Transverse colon (tissue), 4 donors: ENCODE measurements around the gene GLT8D2. TPM values are rescaled to one million over a fixed set of nuclear protein-coding genes. Genes with fewer than 3 reads are reported as not detected.
A peak's percentile ranks its signal among the peaks of the same experiment; 100 is the strongest.
"Not testable (repeated sequence)": the region's sequence is repeated elsewhere in the genome, so short reads cannot be mapped to it uniquely, and the experiment has no call there.

Source experiments
- DNase-seq: peaks from one replicate; pipeline ENCODE4 v3.0.0-alpha.2; 2019
- H3K27ac ChIP-seq, 4 donors: fragments of 200-600 bp; sonication (generic); 2 replicates each; pipeline ENCODE4 v1.5.1; 2016 to 2018; ENCODE audit warnings: inconsistent platforms in 4 of 4
- H3K27me3 ChIP-seq: fragments of 200-600 bp; sonication (generic); 2 replicates; pipeline ENCODE4 v1.5.1; 2017; ENCODE audit warnings: inconsistent platforms
- H3K36me3 ChIP-seq, 4 donors: fragments of 200-600 bp; sonication (generic); 2 replicates each; pipeline ENCODE4 v1.5.1; 2017 to 2019; ENCODE audit warnings: inconsistent platforms in 4 of 4
- H3K4me1 ChIP-seq, 4 donors: fragments of 200-600 bp; sonication (generic); 2 replicates each; pipeline ENCODE4 v1.5.1; 2017 to 2020; ENCODE audit warnings: inconsistent platforms in 4 of 4
- H3K4me3 ChIP-seq, 4 donors: fragments of 200-600 bp; sonication (generic); 1 replicate in 1 of 4; 2 replicates in 3 of 4; pipeline versions ENCODE4 v1.5.1 to v1.6.1; 2017 to 2019; ENCODE audit warnings: inconsistent platforms in 4 of 4
- H3K9me3 ChIP-seq, 2 donors: fragments of 200-600 bp; sonication (generic); 2 replicates each; pipeline ENCODE4 v1.5.1; 2017 to 2019; ENCODE audit warnings: inconsistent platforms in 2 of 2
- CTCF ChIP-seq, 5 experiments: fragments of 200-600 bp in 3 of 5; fragments of 450-650 bp in 2 of 5; sonication (generic) in 3 of 5; IDR thresholded peaks; 1 replicate in 2 of 5; 2 replicates in 3 of 5; pipeline ENCODE4 v1.5.1; 2016 to 2017; ENCODE audit warnings: antibody characterized with exemption in 5 of 5, inconsistent platforms in 3 of 5, mild to moderate bottlenecking in 2 of 5, moderate library complexity in 1 of 5
- EP300 ChIP-seq: sonication (generic); formaldehyde crosslinking; IDR thresholded peaks from one replicate; pipeline ENCODE4 v1.6.1; 2017; ENCODE audit warnings: antibody characterized with exemption, low read depth
- POLR2A ChIP-seq: fragments of 450-650 bp; IDR thresholded peaks from one replicate; pipeline ENCODE4 v1.6.1; 2016; ENCODE audit warnings: antibody characterized with exemption, mild to moderate bottlenecking, moderate library complexity
- POLR2AphosphoS5 ChIP-seq, 3 donors: sonication (generic); formaldehyde crosslinking; IDR thresholded peaks; one replicate each; pipeline ENCODE4 v1.6.1; 2016; ENCODE audit warnings: antibody characterized with exemption in 3 of 3
- WGBS, 2 donors: methylation state at CpG; one replicate each; pipeline ENCODE4 v1.1.5; 2018; ENCODE audit warnings: low coverage in 1 of 2; 5-methylcytosine and 5-hydroxymethylcytosine counted together
- in situ Hi-C, 4 donors: fragments of 200-750 bp; cut with MboI; loops; one replicate each; pipeline versions ENCODE4 v1.15.0 to v1.15.1; 2017; ENCODE audit warnings: low sequenced_read_pairs in 3 of 4, low pct_ligation_motif_present in 1 of 4, low pct_unique_long_range_greater_than_20kb in 1 of 4
- intact Hi-C: fragments of 100-400 bp; cut with DNase I; formaldehyde crosslinking; loops from one replicate; pipeline ENCODE4 v1.15.1; 2023; ENCODE audit warnings: low total_unique reads
- total RNA-seq, 4 donors: library from RNA; depleted of rRNA; stranded (reverse); fragments of >200 nt; gene quantifications; one replicate each; pipeline ENCODE4 v1.1.0, GENCODE V29; 2016

GLT8D2 gene
- total RNA-seq, 4 donors from 2014 or later: 1.1 to 21.3 (median 3.8) TPM

- H3K36me3 ChIP-seq: no peaks in the 10 kb centered on the region
- H3K4me3 ChIP-seq: no peak overlapping the region
- intact Hi-C loops: no loop called here
Measured at GRCh38 chr12:104046306-104046705, 3.7 kb downstream of the GLT8D2 start.

GRCh38 chr12:104044158-104044557 is 5.8 kb downstream of the GLT8D2 start:
- DNase-seq: no peak
- Histone ChIP-seq H3K27me3 (peaks cover 3% of the 10 kb centered on the region), H3K27ac (no peak overlapping the region), H3K4me1 (peaks cover 3 to 17% (median 4%) of the 10 kb centered on the region in 4 donors), H3K9me3 (no peaks in the 10 kb centered on the region), H3K4me3 (no peak overlapping the region), H3K36me3 (no peaks in the 10 kb centered on the region)
- intact Hi-C loops: no loop called here
- no peak for TF ChIP-seq CTCF (IDR thresholded peaks at IDR 0.05)
- no peak for TF ChIP-seq POLR2AphosphoS5 (IDR thresholded peaks at IDR 0.05)
- no peak for TF ChIP-seq POLR2A
- no peak for TF ChIP-seq EP300
- WGBS, 2 donors: 88% methylated on average over 3 of the region's 3 CpGs; no CpG with 5 or more reads in 1 of the 2 donors
- in situ Hi-C loops: no loop called here

More at GRCh38 chr12:104046306-104046705, 3.7 kb downstream of the GLT8D2 start:
- Histone ChIP-seq H3K27ac (peak overlapping the region in 1 of 4 donors; percentile 60), H3K27me3 (peaks cover 25% of the 10 kb centered on the region), H3K4me1 (peaks cover 3 to 29% (median 12%) of the 10 kb centered on the region in 4 donors), H3K9me3 (no peaks in the 10 kb centered on the region)
- DNase-seq: no peak
- no peak for TF ChIP-seq EP300
- 90 to 93% methylated on average over 3 to 4 of the region's 4 CpGs for WGBS, 2 donors
- in situ Hi-C loops: no loop called here

GRCh38 chr12:104042580-104042979 is 7.4 kb downstream of the GLT8D2 start:
- no peak overlapping the region for H3K27ac ChIP-seq
- in situ Hi-C loops: no loop called here
- no peaks in the 10 kb centered on the region for H3K27me3 ChIP-seq
- no peak overlapping the region for H3K4me3 ChIP-seq
- DNase-seq: no peak
- peaks cover 3 to 10% (median 4%) of the 10 kb centered on the region in 4 donors for H3K4me1 ChIP-seq
- H3K9me3 ChIP-seq: no peaks in the 10 kb centered on the region
- no peaks in the 10 kb centered on the region for H3K36me3 ChIP-seq
- intact Hi-C loops: no loop called here
- TF ChIP-seq POLR2AphosphoS5 (IDR thresholded peaks at IDR 0.05) (no peak), CTCF (IDR thresholded peaks at IDR 0.05) (no peak), POLR2A (no peak), EP300 (no peak)
- WGBS, 2 donors: 56 to 80% methylated on average over 1 of the region's 1 CpG

GRCh38 chr12:104039769-104040168 is 10.2 kb downstream of the GLT8D2 start:
- H3K36me3 ChIP-seq, H3K4me3 ChIP-seq, H3K27ac ChIP-seq, in situ Hi-C loops, H3K4me1 ChIP-seq, DNase-seq, intact Hi-C loops, H3K9me3 ChIP-seq, H3K27me3 ChIP-seq: not testable (repeated sequence)
- 67% methylated on average over 1 of the region's 1 CpG; no CpG with 5 or more reads in 1 of the 2 donors for WGBS, 2 donors

GRCh38 chr12:104036143-104036542 is 13.8 kb downstream of the GLT8D2 start:
- H3K9me3 ChIP-seq, H3K27ac ChIP-seq, H3K4me1 ChIP-seq, H3K27me3 ChIP-seq, in situ Hi-C loops, H3K36me3 ChIP-seq, intact Hi-C loops, DNase-seq, H3K4me3 ChIP-seq: not testable (repeated sequence)
- WGBS, 2 donors: 90 to 93% methylated on average over 2 of the region's 2 CpGs

GRCh38 chr12:104030596-104030995 is 19.4 kb downstream of the GLT8D2 start:
- H3K4me3 ChIP-seq, DNase-seq, H3K9me3 ChIP-seq, H3K4me1 ChIP-seq, intact Hi-C loops, H3K27me3 ChIP-seq, H3K27ac ChIP-seq, H3K36me3 ChIP-seq, in situ Hi-C loops: not testable (repeated sequence)
- WGBS, 2 donors: 85 to 97% methylated on average over 10 to 11 of the region's 27 CpGs
